ENCODE results near the gene CEP170B.

Gene CEP170B

GRCh38 chr14:104919993-104920315 lies 54.9 kb downstream of the CEP170B start:
- no peak for TF ChIP-seq CTCF (conservative IDR thresholded peaks at IDR 0.05)
- TF ChIP-seq ZFX (IDR thresholded peaks at IDR 0.05): no peak
- H3K27ac ChIP-seq: no peak overlapping the region

GRCh38 chr14:104923640-104924420 lies 58.8 kb downstream of the CEP170B start:
- no peak overlapping the region for H3K27ac ChIP-seq
- TF ChIP-seq CTCF (conservative IDR thresholded peaks at IDR 0.05) (no peak), ZFX (IDR thresholded peaks at IDR 0.05) (no peak)

- no peak within 1 kb of the TSS for H3K27ac ChIP-seq
- no peak for TF ChIP-seq ZFX (IDR thresholded peaks at IDR 0.05)
- TF ChIP-seq CTCF (conservative IDR thresholded peaks at IDR 0.05): no peak
These were observed 59.5 kb downstream of the CEP170B start, which contains the start of gene PLD4 for GRCh38 chr14:104924421-104925213. PLD4 (plus strand) TSS chr14:104924879; CDS start chr14:104927141, 2,262 bp downstream.

- TF ChIP-seq ZFX (IDR thresholded peaks at IDR 0.05) (no peak), CTCF (conservative IDR thresholded peaks at IDR 0.05) (no peak)
- H3K27ac ChIP-seq: no peak overlapping the region
These were observed 60.3 kb downstream of the CEP170B start for GRCh38 chr14:104925214-104925854.

GRCh38 chr14:104925855-104926609 lies 61.0 kb downstream of the CEP170B start:
- no peak overlapping the region for H3K27ac ChIP-seq
- TF ChIP-seq ZFX (IDR thresholded peaks at IDR 0.05) (no peak), CTCF (conservative IDR thresholded peaks at IDR 0.05) (no peak)

GRCh38 chr14:104926619-104927431 lies 61.8 kb downstream of the CEP170B start:
- no peak overlapping the region for H3K27ac ChIP-seq
- no peak for TF ChIP-seq ZFX (IDR thresholded peaks at IDR 0.05)
- no peak for TF ChIP-seq CTCF (conservative IDR thresholded peaks at IDR 0.05)
